Left kidney (tissue), 2 donors: ENCODE data around the gene TGFBI. TPM values are rescaled to one million over a fixed set of nuclear protein-coding genes. Genes with fewer than 3 reads are reported as not detected.

ENCODE experiments used
- DNase-seq: peaks from one replicate; pipeline ENCODE4 v3.0.0-alpha.2; 2013
- polyA plus RNA-seq: library from polyadenylated mRNA; unstranded; fragments of 120-200 nt; gene quantifications from one replicate; pipeline ENCODE4 v1.2.1, GENCODE V29; 2013; ENCODE audit not compliant: insufficient read length

TGFBI gene
- polyA plus RNA-seq, 1 donor = 204 TPM

- DNase-seq = no peak
Observed at GRCh38 chr5:136023958-136024541, 4.7 kb upstream of the TGFBI start.

- no peak for DNase-seq
Observed at GRCh38 chr5:136025900-136026299, 2.9 kb upstream of the TGFBI start.

- no peak for DNase-seq
Observed at GRCh38 chr5:136026636-136027035, 2.2 kb upstream of the TGFBI start.

DNA sequence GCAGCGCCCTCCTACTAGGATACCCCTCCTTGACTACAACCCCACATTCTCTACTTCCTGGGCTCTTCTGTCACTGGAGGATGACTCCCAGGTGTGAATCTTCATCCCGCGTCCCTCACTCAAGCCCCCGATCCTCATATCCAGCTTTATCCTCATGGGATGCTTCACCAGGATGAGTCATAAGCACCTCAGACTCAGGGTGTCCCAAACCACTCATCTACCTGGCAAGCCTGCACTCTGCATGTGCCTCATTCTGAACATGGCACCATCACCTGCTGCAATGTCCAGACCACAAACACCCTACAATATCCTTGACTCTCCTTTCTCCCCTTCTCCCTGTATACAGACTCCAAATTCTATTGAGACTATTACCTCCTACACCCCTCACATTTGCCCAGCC, 1.5 kb upstream of the TGFBI start:
- no peak for DNase-seq

- DNase-seq = no peak
Observed at GRCh38 chr5:136028090-136028489, 698 bp upstream of the TGFBI start.

DNA sequence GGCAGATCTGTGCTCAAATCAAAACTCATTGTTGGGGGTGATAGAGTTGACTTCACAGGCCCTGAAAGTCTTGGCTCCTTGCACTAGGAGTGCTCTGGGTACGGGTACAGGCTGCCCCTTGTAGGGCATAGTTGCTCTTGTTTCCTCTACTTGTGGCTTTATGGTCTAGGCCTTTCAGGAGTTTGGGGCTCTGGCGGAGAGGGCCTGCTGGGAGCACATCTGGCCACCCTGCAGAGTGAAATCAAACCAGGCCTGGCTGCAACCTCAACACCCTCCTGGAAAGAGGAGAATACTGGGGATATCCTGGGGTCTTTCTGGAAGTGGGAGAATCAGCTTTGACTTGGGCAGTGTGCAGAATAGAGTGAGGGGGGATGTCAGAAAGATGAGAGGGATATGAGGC, 1.5 kb downstream of the TGFBI start:
- no peak for DNase-seq

DNA sequence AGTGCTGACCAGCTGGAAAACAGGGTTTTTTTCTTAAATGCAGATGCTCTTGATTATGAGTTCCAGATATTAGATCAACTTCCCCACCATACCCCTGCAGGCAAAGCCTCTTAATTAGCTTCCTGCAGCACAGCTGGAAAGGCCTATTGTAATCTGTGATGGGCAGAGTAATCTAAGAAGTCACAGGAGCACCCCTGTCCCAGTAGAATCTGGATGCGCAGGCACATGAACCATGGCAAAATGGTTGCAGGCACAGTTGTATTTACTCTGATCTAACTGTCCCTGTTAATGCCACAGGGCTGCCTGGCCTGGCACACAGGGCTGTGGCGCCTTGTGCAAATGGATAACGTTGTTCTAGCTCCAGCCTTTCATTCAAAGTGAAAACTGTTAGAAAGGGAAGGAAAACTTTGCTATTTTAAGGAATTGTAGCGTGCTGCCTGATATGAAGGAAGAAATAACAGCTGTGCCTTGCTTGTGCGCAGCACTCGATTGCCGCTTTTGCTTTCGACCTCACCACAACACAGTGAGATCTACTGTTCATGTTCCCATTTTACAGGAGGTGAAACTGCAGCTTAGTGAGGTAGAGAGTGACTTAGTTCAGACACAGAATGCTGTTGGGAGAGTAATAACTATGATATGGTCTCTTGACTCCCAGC, 2.3 kb downstream of the TGFBI start:
- DNase-seq = no peak

- no peak for DNase-seq
Observed at GRCh38 chr5:136031711-136032110, 2.9 kb downstream of the TGFBI start.

GRCh38 chr5:136032564-136032963, 3.8 kb downstream of the TGFBI start:
- no peak for DNase-seq

- no peak for DNase-seq
Observed at GRCh38 chr5:136033234-136033633, 4.4 kb downstream of the TGFBI start.

- DNase-seq = no peak
Observed at GRCh38 chr5:136033848-136034247, 5.1 kb downstream of the TGFBI start.

GRCh38 chr5:136034492-136034891, 5.7 kb downstream of the TGFBI start:
- no peak for DNase-seq

DNA sequence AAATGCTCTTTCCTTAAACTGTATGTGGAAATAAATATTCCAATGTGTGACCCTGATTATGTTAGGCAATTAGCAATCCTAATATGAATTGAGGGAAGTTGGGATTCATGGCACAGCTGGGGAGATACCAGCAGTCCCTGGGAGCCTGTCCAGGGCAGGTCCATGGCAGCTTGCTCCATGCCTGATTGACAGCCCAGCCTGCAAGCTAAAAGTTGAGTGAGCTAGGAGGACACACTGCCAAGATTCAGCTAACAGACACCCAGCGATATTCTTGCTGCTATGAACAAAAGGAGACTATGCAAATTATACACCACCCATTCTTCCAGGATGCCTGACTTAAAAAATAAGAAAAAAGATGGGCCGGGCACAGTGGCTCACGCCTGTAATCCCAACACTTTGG, 6.2 kb downstream of the TGFBI start:
- no peak for DNase-seq

- DNase-seq = no peak
Observed at GRCh38 chr5:136035837-136036236, 7.0 kb downstream of the TGFBI start.

DNA sequence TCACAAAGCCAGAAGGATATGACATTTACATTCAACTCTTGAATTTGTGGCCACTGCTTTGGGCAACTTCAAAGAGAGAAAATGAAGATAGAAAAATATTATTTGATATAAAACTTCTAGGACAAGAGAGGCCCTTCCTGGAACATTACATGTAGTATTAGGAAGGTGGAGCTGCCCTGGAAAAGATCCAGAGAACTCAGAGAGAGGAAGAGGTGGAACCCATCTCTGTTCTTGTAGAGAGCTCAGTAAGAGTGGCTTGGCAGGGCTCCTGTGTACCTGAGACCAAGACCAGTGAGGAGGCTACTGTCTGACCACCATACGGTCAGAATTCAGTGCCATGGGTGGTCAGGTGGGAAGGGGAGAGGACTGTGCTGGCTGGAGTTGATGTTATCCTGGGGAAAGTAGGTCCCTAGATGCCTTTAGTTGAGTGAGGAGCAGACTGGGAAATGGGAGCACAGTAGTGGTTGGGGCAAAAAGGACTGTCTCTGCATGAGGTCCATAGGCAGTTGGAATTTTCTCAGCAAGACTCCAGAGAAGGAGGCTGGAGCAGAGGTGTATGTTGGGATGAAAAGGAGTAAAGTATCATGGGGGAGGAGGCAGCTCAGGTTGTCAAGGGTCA, 7.6 kb downstream of the TGFBI start:
- DNase-seq = no peak

GRCh38 chr5:136037001-136037705, 8.4 kb downstream of the TGFBI start:
- DNase-seq = no peak

DNA sequence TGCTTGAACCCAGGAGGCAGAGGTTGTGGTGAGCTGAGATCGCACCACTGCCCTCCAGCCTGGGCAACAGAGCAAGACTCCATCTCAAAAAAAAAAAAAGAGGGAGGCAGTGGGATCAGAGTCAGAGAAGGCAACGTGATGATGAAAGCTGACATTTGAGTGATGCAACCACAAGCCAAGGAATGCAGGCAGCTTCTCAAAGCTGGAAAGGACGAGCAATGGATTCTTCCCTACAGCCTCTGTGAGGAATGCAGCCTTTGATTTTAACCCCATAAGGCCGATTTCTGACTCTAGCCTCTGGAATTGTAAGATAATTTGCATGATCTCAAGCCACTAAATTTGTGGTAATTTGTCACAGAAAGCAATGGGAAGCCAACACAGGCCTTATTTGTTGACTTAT, 9.8 kb downstream of the TGFBI start:
- DNase-seq = no peak

DNA sequence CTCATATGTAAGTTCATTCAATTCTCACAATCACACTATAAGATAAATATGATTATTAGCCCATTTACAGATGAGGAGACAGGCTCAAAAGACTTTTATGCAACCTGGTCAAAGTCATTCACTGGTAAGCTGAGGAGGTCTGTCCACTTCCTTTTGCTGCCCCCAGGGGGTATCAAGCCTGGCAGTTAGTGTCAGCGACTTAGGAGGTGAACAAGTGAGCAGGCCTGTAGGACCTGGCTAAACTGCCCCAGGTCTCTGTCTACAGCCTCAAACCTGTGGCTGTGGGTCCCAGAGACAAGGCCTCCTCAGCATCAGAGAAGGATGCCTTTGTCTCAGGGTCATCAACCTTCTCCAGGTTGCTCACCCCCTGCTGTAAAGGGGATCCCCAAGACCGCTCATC, 10.4 kb downstream of the TGFBI start:
- no peak for DNase-seq

GRCh38 chr5:136040746-136041415, 12.1 kb downstream of the TGFBI start:
- DNase-seq = no peak

- no peak for DNase-seq
Observed at GRCh38 chr5:136042156-136042555, 13.4 kb downstream of the TGFBI start.

- DNase-seq = no peak
Observed at GRCh38 chr5:136042665-136043121, 13.9 kb downstream of the TGFBI start.

DNA sequence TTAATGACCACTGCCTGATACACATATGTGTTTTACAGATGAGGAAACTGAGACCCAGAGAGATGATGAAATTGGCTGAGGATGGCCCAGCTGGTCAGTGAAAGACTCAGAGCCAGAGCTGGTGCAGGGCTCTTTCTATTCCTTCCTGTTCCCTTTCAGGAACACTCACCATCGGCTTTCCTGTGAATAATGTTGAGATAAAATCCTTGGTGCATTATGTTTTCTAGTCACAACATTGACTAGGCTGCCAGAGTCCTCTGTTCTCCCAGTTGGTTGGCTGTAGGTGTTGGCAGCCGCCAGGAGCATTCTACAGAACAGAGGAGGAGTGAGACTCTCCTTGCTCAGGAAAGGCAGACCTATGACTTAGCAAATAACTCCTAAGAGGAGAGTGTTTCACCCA, 14.8 kb downstream of the TGFBI start:
- DNase-seq = no peak
